ENCODE data around the gene ATP8B4.
"Not testable (repeated sequence)": the region's sequence is repeated elsewhere in the genome, so short reads cannot be mapped to it uniquely, and the experiment has no call there.

Gene ATP8B4, protein sequence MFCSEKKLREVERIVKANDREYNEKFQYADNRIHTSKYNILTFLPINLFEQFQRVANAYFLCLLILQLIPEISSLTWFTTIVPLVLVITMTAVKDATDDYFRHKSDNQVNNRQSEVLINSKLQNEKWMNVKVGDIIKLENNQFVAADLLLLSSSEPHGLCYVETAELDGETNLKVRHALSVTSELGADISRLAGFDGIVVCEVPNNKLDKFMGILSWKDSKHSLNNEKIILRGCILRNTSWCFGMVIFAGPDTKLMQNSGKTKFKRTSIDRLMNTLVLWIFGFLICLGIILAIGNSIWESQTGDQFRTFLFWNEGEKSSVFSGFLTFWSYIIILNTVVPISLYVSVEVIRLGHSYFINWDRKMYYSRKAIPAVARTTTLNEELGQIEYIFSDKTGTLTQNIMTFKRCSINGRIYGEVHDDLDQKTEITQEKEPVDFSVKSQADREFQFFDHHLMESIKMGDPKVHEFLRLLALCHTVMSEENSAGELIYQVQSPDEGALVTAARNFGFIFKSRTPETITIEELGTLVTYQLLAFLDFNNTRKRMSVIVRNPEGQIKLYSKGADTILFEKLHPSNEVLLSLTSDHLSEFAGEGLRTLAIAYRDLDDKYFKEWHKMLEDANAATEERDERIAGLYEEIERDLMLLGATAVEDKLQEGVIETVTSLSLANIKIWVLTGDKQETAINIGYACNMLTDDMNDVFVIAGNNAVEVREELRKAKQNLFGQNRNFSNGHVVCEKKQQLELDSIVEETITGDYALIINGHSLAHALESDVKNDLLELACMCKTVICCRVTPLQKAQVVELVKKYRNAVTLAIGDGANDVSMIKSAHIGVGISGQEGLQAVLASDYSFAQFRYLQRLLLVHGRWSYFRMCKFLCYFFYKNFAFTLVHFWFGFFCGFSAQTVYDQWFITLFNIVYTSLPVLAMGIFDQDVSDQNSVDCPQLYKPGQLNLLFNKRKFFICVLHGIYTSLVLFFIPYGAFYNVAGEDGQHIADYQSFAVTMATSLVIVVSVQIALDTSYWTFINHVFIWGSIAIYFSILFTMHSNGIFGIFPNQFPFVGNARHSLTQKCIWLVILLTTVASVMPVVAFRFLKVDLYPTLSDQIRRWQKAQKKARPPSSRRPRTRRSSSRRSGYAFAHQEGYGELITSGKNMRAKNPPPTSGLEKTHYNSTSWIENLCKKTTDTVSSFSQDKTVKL

GRCh38 chr15:50119063-50120040 is at the start of gene ATP8B4:
Gene ATP8B4, minus strand, starts transcription at chr15:50119233. Its CDS starts 12,267 bp downstream, at chr15:50106966.
- no peak for DNase-seq (ENCODE audit: low read depth, low spot score)

DNA sequence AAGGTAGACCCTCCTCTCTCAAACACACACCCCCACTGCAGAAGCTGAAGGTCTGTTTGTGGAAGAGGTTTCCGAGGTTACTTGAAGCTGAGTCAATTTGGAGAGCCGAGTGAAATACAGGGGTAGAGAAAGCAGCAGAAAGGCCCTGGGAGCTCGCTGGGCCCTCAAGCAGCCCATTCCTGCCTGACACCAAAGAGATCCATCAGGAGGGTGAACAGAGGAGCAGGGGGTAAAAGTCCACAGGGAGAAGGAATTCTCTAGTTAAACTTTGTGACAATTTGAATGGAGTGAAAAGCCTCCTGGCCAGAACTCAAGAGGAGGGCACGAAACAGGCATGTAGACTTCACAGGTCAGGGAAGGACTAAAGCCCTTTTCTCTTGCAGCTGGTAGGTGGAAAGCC is 49.3 kb upstream of the ATP8B4 start:
- no peak for DNase-seq (ENCODE audit: low read depth, low spot score)

DNA sequence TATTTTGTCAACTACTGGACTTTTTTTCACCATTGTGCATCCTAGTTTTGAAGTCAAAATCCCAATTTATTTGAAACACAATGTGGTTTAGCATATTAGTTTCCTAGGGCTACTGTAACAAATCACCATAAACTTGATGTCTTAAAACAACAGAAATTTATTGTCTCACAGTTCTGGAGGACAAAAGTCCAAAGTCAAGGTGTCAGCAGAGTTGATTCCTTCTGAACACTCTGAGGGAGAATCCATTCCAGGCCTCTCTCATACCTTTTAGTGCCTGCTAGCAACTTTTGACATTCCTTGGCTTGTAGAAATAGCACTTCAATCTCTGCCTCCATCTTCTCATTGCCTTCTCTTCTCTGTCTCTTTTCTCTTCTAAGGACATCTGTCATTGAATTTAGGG is 48.1 kb upstream of the ATP8B4 start:
- DNase-seq (ENCODE audit: low read depth, low spot score), result no peak

DNA sequence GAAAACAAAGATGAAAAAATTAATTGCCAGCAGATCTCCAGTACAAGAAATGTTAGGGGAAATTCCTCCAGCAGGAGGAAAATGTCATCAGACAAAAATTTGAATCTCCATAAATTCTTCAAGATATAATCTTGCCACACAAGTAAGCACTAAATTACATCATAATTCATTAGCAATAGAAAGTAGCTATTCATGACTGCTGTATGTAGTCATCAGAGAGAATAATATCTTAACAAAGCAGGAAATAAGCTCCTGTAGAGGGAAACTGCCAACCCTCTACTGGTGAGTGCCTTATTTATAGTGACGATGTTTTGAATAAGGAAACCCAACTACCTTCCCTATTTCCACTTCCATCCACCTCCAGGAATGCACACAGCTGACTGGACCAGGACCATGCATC is 47.2 kb upstream of the ATP8B4 start:
- DNase-seq (ENCODE audit: low read depth, low spot score), result no peak

GRCh38 chr15:50164458-50164857 is 45.4 kb upstream of the ATP8B4 start:
- DNase-seq (ENCODE audit: low read depth, low spot score), result no peak

DNA sequence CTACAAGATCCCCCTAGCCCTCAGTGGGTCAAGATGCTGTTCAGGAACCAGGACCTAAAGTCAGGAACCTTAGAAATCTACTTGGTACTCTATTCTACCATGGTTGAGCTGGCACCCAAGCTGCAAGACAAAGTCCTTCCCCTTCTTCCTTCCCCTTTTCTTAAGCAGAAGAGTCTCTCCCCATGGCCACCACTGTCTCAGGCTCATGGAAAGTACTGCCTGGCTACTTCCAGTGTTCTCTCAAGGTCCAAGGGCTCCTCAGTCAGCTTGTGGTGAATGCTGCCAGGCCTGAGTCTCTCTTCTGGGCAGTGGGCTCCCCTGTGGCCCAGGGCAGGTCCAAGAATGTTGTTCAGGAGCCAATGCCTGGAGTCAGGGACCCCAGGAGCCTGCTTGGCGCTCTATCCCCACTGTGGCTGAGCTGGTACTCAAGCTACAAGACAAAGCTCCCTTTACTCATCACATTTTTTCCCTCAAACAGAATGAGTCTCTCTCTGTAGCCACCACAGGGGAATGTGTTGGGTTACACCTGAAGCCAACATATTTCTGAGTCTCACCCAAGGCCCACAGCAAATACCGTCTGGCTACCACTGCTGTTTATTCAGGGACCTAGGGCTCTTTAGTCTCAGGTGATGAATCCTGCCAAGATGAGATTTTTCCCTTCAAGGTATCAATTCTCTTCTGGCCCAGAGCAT is 44.8 kb upstream of the ATP8B4 start:
- DNase-seq (ENCODE audit: low read depth, low spot score), result no peak

GRCh38 chr15:50162969-50163718 is 44.1 kb upstream of the ATP8B4 start:
- DNase-seq (ENCODE audit: low read depth, low spot score), result no peak

DNA sequence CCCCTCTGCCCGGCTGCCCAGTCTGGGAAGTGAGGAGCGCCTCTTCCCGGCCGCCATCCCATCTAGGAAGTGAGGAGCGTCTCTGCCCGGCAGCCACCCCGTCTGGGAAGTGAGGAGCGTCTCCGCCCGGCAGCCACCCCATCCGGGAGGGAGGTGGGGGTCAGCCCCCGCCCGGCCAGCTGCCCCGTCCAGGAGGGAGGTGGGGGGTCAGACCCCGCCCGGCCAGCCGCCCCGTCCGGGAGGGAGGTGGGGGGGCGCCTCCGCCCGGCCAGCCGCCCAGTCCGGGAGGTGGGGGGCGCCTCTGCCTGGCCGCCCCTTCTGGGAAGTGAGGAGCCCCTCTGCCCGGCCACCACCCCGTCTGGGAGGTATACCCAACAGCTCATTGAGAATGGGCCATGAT is 39.2 kb upstream of the ATP8B4 start:
- not testable (repeated sequence) for DNase-seq (ENCODE audit: low read depth, low spot score)

- DNase-seq (ENCODE audit: low read depth, low spot score), result no peak
Observed at GRCh38 chr15:50151476-50151875, 32.4 kb upstream of the ATP8B4 start.

DNA sequence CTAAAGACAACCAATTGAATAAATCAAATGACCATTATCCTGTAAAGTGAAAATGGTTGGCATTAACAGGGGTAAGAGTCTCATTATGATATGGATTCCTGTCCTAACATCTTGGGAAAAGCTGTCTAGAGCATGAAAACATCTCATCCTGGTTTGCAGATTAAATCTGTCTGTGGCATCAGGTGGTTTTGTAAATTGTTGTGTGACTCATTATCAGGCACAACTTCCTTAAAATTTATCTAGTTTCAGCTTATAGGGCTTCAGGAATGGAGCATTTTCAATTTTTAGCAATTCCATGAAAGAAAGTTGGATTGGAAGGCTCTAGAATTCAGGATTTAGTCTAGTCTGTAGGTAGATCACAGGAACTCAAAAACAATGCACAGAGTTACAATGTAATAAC is 31.8 kb upstream of the ATP8B4 start:
- DNase-seq (ENCODE audit: low read depth, low spot score), result no peak

GRCh38 chr15:50150349-50150748 is 31.3 kb upstream of the ATP8B4 start:
- no peak for DNase-seq (ENCODE audit: low read depth, low spot score)

DNA sequence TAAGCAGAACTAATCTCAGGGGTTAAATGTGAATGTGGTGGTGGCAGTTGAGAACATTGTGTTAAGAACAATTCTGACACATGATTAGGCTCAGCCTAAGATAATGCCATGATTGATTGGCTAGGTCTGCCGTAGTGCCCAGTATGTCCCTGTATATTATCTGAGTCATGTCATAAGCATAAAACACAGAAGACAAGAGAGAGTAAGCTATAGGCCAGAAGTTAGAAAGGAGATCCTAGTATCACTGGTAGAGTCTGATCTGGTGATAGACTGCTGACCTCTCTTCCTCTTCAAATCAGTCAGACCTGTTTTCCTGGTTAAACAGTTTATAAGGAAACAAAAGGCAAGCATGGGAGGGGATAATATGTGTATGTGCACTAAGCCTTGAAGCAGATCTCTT is 30.1 kb upstream of the ATP8B4 start:
- DNase-seq (ENCODE audit: low read depth, low spot score), result no peak

DNA sequence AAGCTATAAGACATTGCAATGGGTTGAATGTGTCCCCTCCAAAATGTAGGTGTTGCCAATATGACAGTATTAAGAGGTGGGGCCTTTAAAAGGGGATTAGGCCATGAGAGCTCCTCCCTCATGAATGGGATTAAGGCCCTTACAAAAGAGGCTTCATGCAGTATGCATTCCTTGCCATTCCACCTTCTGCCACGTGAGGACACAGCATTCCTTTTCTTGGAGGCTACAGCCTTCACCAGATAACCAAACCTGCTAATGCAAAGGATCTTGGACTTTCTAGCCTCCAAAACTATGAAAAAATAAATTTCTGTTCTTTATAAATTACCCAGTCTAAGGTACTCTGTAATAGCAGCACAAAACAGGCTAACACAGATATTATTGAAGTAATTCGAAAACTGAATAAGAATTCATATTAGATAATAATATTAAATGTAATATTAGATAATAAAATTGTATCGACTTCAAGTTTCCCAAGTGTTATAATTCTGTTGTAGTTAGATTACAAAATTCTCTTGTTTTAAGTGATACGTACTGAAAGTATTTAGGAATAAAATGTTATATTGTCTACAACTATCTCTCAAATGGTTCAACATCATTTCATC is 29.4 kb upstream of the ATP8B4 start:
- DNase-seq (ENCODE audit: low read depth, low spot score), result no peak

DNA sequence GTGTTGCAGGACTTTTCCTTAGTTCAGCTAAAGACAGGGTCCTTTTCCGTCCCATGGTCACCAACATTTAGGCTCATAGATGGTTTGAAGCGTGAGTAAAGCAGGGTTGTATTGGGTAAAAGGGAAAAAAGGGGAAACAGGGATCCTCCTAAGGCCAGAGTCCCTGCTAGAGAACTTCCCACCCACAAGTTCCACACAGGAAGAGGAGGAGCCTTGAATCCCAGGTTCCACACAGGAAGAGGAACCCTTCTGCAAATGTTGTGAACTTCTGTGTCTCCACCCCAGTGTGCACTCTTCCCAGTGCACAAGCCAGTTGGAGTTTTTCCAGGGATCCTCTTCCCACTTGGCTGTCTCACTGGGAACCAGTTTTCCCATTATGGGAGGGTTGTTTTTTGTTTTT is 27.6 kb upstream of the ATP8B4 start:
- DNase-seq (ENCODE audit: low read depth, low spot score), result no peak

DNA sequence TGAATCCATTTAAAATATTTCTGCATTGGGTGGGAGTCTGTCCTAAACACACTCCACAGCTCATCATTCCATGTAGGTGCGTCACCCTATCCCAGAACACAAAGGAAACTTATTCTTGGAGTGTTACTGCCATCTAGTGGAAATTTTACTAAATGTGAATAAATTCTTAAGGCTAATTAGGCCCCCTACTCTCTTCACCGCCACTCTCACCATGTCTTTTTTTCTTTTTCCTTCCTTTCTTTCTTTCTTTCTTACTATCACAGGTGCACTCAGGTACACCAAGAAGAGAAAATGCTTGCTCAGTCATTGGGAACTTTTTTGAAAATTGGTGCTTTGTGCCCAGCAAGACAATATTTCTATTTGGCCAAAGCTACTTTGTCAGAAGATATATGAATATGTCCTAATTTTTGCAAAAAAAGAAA is 26.4 kb upstream of the ATP8B4 start:
- DNase-seq (ENCODE audit: low read depth, low spot score), result peak; percentile 26

- DNase-seq (ENCODE audit: low read depth, low spot score), result no peak
Observed at GRCh38 chr15:50144341-50145120, 25.5 kb upstream of the ATP8B4 start.

DNA sequence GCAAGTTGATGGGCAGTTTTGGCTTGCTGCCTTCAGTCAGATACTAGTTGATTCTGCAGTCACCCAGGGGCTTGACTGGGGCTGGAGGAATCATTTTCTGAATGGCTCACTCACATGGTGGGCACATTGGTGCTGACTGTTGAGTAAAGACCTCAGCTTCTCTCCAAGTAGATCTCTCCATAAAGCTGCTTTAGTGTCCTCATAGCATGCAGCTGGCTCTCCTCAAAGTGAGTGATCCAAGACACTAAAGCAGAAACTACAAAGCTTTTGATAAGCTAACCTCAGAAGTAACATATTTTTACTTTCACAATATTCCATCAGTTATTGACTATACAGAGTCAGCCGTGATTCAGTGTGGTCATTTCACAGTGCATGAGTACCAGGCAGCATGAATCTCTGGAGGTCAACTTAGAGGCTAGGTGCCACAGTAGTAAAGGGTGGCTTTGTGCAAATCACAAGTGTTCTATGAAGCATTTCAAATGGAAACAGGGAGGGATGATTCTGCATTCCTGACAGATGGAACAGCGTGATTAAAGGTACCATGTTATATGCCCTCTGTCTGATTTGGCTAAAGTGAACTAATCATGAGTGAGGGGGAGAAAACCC is 24.3 kb upstream of the ATP8B4 start:
- DNase-seq (ENCODE audit: low read depth, low spot score), result no peak

- DNase-seq (ENCODE audit: low read depth, low spot score), result no peak
Observed at GRCh38 chr15:50141856-50142255, 22.8 kb upstream of the ATP8B4 start.

Data from brain pericyte (primary cell).